ENCODE data around the gene SUSD4.

- TF ChIP-seq CTCF (IDR thresholded peaks at IDR 0.05; ENCODE audit: low read length) (no peak), EZH2 (IDR thresholded peaks at IDR 0.05; ENCODE audit: borderline replicate concordance, low read length) (no peak)
Measured at GRCh38 chr1:223322868-223323267, 41.1 kb downstream of the SUSD4 start.

Data from OCI-LY1 (cell line).